H1 (cell line): ENCODE results near the gene HOXB7. TPM values are rescaled to one million over a fixed set of nuclear protein-coding genes. Genes with fewer than 3 reads are reported as not detected.
A peak's percentile ranks its signal among the peaks of the same experiment; 100 is the strongest.

Experiments used
- CTCF ChIA-PET: fragments of 300-600 bp; sonication (Branson Sonifier 250); formaldehyde crosslinking; loops from one replicate; lab custom pipeline; 2021; ENCODE audit not compliant: partially characterized antibody; lab: Charles Lee
- POLR2A ChIA-PET: fragments of 300-600 bp; sonication (Branson Sonifier 250); formaldehyde crosslinking; loops from one replicate; lab custom pipeline; 2021; ENCODE audit warnings: inconsistent platforms; ENCODE audit not compliant: partially characterized antibody; lab: Charles Lee
- DNase-seq, 2 experiments: peaks; one replicate each; pipeline versions ENCODE4 v3.0.0 to v3.0.0-alpha.2; 2010 to 2022; ENCODE audit warnings: low spot score in 2 of 2, low read depth in 1 of 2, mixed read lengths in 1 of 2
- FAIRE-seq: peaks from 2 replicates; lab custom pipeline; 2011; peaks lifted over from hg19 to GRCh38; lab: Jason Lieb, UNC
- H2AFZ ChIP-seq: 2 replicates; pipeline ENCODE4 v1.8.1; 2012; ENCODE audit warnings: low read length, inconsistent platforms
- H2AK5ac ChIP-seq: 2 replicates; pipeline ENCODE4 v1.6.1; 2013; ENCODE audit warnings: low read depth, low read length
- H2BK120ac ChIP-seq: replicated peaks from 2 replicates; pipeline ENCODE3; 2013; ENCODE audit warnings: low read depth, low read length, inconsistent platforms
- H2BK12ac ChIP-seq: 2 replicates; pipeline ENCODE4 v1.6.1; 2013; ENCODE audit warnings: low read depth, low read length
- H2BK15ac ChIP-seq: 2 replicates; pipeline ENCODE4 v1.6.1; 2013; ENCODE audit warnings: low read length
- H2BK20ac ChIP-seq: 2 replicates; pipeline ENCODE4 v1.6.1; 2013; ENCODE audit warnings: low read length
- H2BK5ac ChIP-seq: 2 replicates; pipeline ENCODE4 v1.6.1; 2013; ENCODE audit warnings: low read depth, low read length
- H3K14ac ChIP-seq: 2 replicates; pipeline ENCODE4 v1.6.1; 2013; ENCODE audit warnings: inconsistent platforms; ENCODE audit not compliant: insufficient read length
- H3K18ac ChIP-seq: 2 replicates; pipeline ENCODE4 v1.6.1; 2013; ENCODE audit warnings: low read length; ENCODE audit errors: extremely low read depth
- H3K23ac ChIP-seq: 2 replicates; pipeline ENCODE4 v1.6.1; 2013; ENCODE audit warnings: inconsistent platforms; ENCODE audit not compliant: insufficient read length
- H3K23me2 ChIP-seq: 2 replicates; pipeline ENCODE4 v1.6.1; 2013; ENCODE audit warnings: low read depth, low read length
- H3K27ac ChIP-seq: 2 replicates; pipeline ENCODE4 v1.6.1; 2011; ENCODE audit warnings: low read depth, low read length, inconsistent platforms
- H3K27me3 ChIP-seq, 4 experiments: replicated peaks in 1 of 4; 1 replicate in 1 of 4; 2 replicates in 3 of 4; pipeline versions ENCODE4 v1.6.1 to v1.8.1; 2011 to 2013; ENCODE audit warnings: low read length in 3 of 4, mild to moderate bottlenecking in 3 of 4, inconsistent platforms in 2 of 4, mixed read lengths in 2 of 4, moderate library complexity in 1 of 4; ENCODE audit not compliant: control insufficient read depth in 3 of 4, insufficient read depth in 3 of 4; ENCODE audit errors: extremely low read depth in 1 of 4
- H3K36me3 ChIP-seq, 4 experiments: 2 replicates each; pipeline versions ENCODE4 v1.6.1 to v1.8.1; 2011 to 2013; ENCODE audit warnings: mild to moderate bottlenecking in 4 of 4, low read length in 3 of 4, moderate library complexity in 2 of 4, control low read depth in 1 of 4, inconsistent platforms in 1 of 4; ENCODE audit not compliant: insufficient read depth in 4 of 4, control insufficient read depth in 2 of 4
- H3K4ac ChIP-seq: replicated peaks from 2 replicates; pipeline ENCODE3; 2013; ENCODE audit warnings: low read length, low read depth, mixed read lengths, inconsistent platforms; ENCODE audit not compliant: insufficient read length
- H3K4me1 ChIP-seq, 4 experiments: replicated peaks in 1 of 4; 1 replicate in 1 of 4; 2 replicates in 3 of 4; pipeline versions ENCODE4 v1.6.1 to v1.8.1; 2011 to 2013; ENCODE audit warnings: low read length in 3 of 4, inconsistent platforms in 2 of 4, mixed read lengths in 1 of 4; ENCODE audit not compliant: insufficient read depth in 4 of 4, control insufficient read depth in 3 of 4
- H3K4me2 ChIP-seq, 2 experiments: 2 replicates each; pipeline versions ENCODE4 v1.6.1 to v1.8.1; 2011 to 2013; ENCODE audit warnings: low read depth in 2 of 2, low read length in 2 of 2, control low read depth in 1 of 2, inconsistent platforms in 1 of 2, mild to moderate bottlenecking in 1 of 2; ENCODE audit not compliant: insufficient read depth in 1 of 2
- H3K4me3 ChIP-seq, 4 experiments: fragments of 200-600, 300-600 bp in 1 of 4; sonication (generic), shearing (Covaris generic), sonication (Bioruptor Twin) in 1 of 4; 2 replicates each; pipeline versions ENCODE4 v1.5.1 to v1.8.1; 2011 to 2016; ENCODE audit warnings: low read length in 4 of 4, low read depth in 3 of 4, control low read depth in 2 of 4, inconsistent platforms in 2 of 4, mild to moderate bottlenecking in 2 of 4, mixed read lengths in 1 of 4, moderate library complexity in 1 of 4; ENCODE audit not compliant: insufficient read depth in 2 of 4; ENCODE audit errors: extremely low read depth in 1 of 4
- H3K56ac ChIP-seq: replicated peaks from 2 replicates; pipeline ENCODE3; 2013; ENCODE audit warnings: low read depth, mild to moderate bottlenecking, mixed read lengths, low read length, inconsistent platforms; ENCODE audit not compliant: insufficient read length
- H3K79me1 ChIP-seq: 2 replicates; pipeline ENCODE4 v1.6.1; 2013; ENCODE audit warnings: low read depth, low read length, control low read depth
- H3K79me2 ChIP-seq, 2 experiments: 2 replicates each; pipeline versions ENCODE4 v1.6.1 to v1.8.1; 2012 to 2013; ENCODE audit warnings: low read length in 2 of 2, mild to moderate bottlenecking in 2 of 2, inconsistent platforms in 1 of 2; ENCODE audit not compliant: insufficient read depth in 2 of 2, control insufficient read depth in 1 of 2
- H3K9ac ChIP-seq, 4 experiments: replicated peaks in 1 of 4; 1 replicate in 1 of 4; 2 replicates in 3 of 4; pipeline versions ENCODE4 v1.6.1 to v1.8.1; 2011 to 2013; ENCODE audit warnings: low read depth in 3 of 4, low read length in 3 of 4, control low read depth in 2 of 4, mild to moderate bottlenecking in 2 of 4, moderate library complexity in 2 of 4, inconsistent platforms in 1 of 4; ENCODE audit errors: extremely low read depth in 1 of 4
- H3K9me3 ChIP-seq, 2 experiments: 2 replicates each; pipeline versions ENCODE4 v1.6.1 to v1.8.1; 2012 to 2013; ENCODE audit warnings: mild to moderate bottlenecking in 2 of 2, moderate library complexity in 2 of 2, control low read depth in 1 of 2, inconsistent platforms in 1 of 2, low read depth in 1 of 2, low read length in 1 of 2, mixed read lengths in 1 of 2; ENCODE audit not compliant: insufficient read depth in 2 of 2
- H4K20me1 ChIP-seq, 2 experiments: replicated peaks in 1 of 2; 2 replicates each; pipeline versions ENCODE3 to v1.8.1; 2011 to 2013; ENCODE audit warnings: inconsistent platforms in 2 of 2, low read length in 2 of 2, mild to moderate bottlenecking in 1 of 2; ENCODE audit not compliant: insufficient read depth in 2 of 2, control insufficient read depth in 1 of 2
- H4K5ac ChIP-seq: 2 replicates; pipeline ENCODE4 v1.6.1; 2013; ENCODE audit warnings: low read length, low read depth, mixed read lengths, inconsistent platforms; ENCODE audit not compliant: insufficient read length
- H4K8ac ChIP-seq: 2 replicates; pipeline ENCODE4 v1.8.0; 2013; ENCODE audit warnings: mild to moderate bottlenecking, moderate library complexity, low read length, inconsistent platforms; ENCODE audit not compliant: insufficient read depth; ENCODE audit errors: extremely low read depth
- H4K91ac ChIP-seq: replicated peaks from 2 replicates; pipeline ENCODE3; 2013; ENCODE audit warnings: low read length, mixed read lengths, inconsistent platforms; ENCODE audit not compliant: insufficient read length
- EZH2 ChIP-seq: fragments of 200-600 bp; sonication (generic); IDR thresholded peaks from 2 replicates; pipeline ENCODE4 v1.7.1; 2012; ENCODE audit warnings: low read depth, mild to moderate bottlenecking, moderate library complexity, low read length, inconsistent platforms; ENCODE audit not compliant: severe bottlenecking
- PHF8 ChIP-seq: fragments of 200-600 bp; sonication (generic); conservative IDR thresholded peaks from 2 replicates; pipeline ENCODE4 v1.7.1; 2012; ENCODE audit warnings: low read depth, mild to moderate bottlenecking, inconsistent platforms, low read length, moderate library complexity
- RNF2 ChIP-seq: fragments of 200-900, 300-1000 bp; sonication (generic); IDR thresholded peaks from 2 replicates; pipeline ENCODE4 v1.7.1; 2016; ENCODE audit warnings: borderline replicate concordance, low read depth, mild to moderate bottlenecking, antibody characterized with exemption, low read length; ENCODE audit not compliant: poor library complexity, severe bottlenecking; ENCODE audit errors: missing control alignments
- SIRT6 ChIP-seq: IDR thresholded peaks from one replicate; pipeline ENCODE4 v1.7.1; 2012; ENCODE audit warnings: low read length, inconsistent platforms
- WGBS, 2 experiments: shearing (Covaris generic) in 1 of 2; methylation state at CpG; one replicate each; pipeline versions ENCODE4 v1.1.6 to v1.1.7; 2013 to 2015; ENCODE audit warnings: low lambda C conversion rate in 2 of 2, mixed read lengths in 2 of 2, inconsistent platforms in 1 of 2, low coverage in 1 of 2, missing lambda C conversion rate in 1 of 2; ENCODE audit not compliant: insufficient replicate concordance in 2 of 2, insufficient coverage in 1 of 2, insufficient read length in 1 of 2; ENCODE audit errors: extremely low coverage in 1 of 2, missing lambda C conversion rate in 1 of 2; 5-methylcytosine and 5-hydroxymethylcytosine counted together
- polyA plus RNA-seq, 7 experiments: library from polyadenylated mRNA; depleted of rRNA in 3 of 7; stranded (reverse) in 5 of 7; unstranded in 2 of 7; fragments of >200 nt in 5 of 7; fragments of 200-250 nt in 2 of 7; gene quantifications; 1 replicate in 5 of 7; 2 replicates in 1 of 7; 4 replicates in 1 of 7; pipeline versions ENCODE4 v1.2.1 to v1.2.3, GENCODE V29; 2011 to 2013; ENCODE audit warnings: missing spikeins in 2 of 7, mixed read lengths in 2 of 7
- total RNA-seq: library from RNA; stranded (reverse); fragmentation: NEBNext Ultra II Directional; extraction: Animal tissue kit (Norgen Biotek cat#: 25700); gene quantifications from 2 replicates; pipeline ENCODE4 v1.2.1, GENCODE V29; 2021

HOXB7 gene
- total and polyA plus RNA-seq, 2 of the 8 experiments (the other 6 are each of a cell fraction or from before 2014, with no cell fraction given): not detected

GRCh38 chr17:48567646-48568354 lies 43.0 kb downstream of the HOXB7 start:
- no peak overlapping the region for H3K4ac ChIP-seq
- no peak for DNase-seq
- no peak overlapping the region for H3K4me2 ChIP-seq
- peak overlapping the region; percentile 38; the same call in 1 of the 2 replicates for H3K18ac ChIP-seq
- WGBS, 2 experiments: 5% methylated on average over 2 of the region's 2 CpGs; no CpG with 5 or more reads in 1 of the 2 experiments
- H3K79me1 ChIP-seq: no peaks in the 10 kb centered on the region
- TF ChIP-seq EZH2: peak; percentile 38
- TF ChIP-seq RNF2: peak; percentile 78
- TF ChIP-seq PHF8: no peak
- TF ChIP-seq SIRT6: no peak
- TF ChIP-seq, all 59 proteins: peak for 2
- Histone ChIP-seq H2AFZ (no peak overlapping the region), H2AK5ac (no peak overlapping the region), H2BK15ac (no peak overlapping the region), H3K9me3 (no peaks in the 10 kb centered on the region), H4K8ac (no peak overlapping the region), H3K23ac (no peak overlapping the region), H2BK5ac (no peak overlapping the region), H4K5ac (no peak overlapping the region), H4K20me1 (peaks cover 7 to 45% of the 10 kb centered on the region in 2 experiments), H3K56ac (no peak overlapping the region), H4K91ac (no peak overlapping the region), H3K27ac (no peak overlapping the region), H3K79me2 (no peaks in the 10 kb centered on the region), H3K4me3 (no peak overlapping the region), H3K23me2 (peaks cover 4% of the 10 kb centered on the region; the same call in 1 of the 2 replicates), H2BK12ac (0 out of 2 replicates have a peak overlapping the region, but pooled peaks have one; percentile 71), H2BK120ac (no peak overlapping the region), H2BK20ac (0 out of 2 replicates have a peak overlapping the region, but pooled peaks have one; percentile 80), H3K4me1 (peaks cover 0 to 7% (median 4%) of the 10 kb centered on the region in 4 experiments; a peak in 5 of 7 replicates), H3K36me3 (no peaks in the 10 kb centered on the region; a peak in 1 of 8 replicates), H3K9ac (no peak overlapping the region), H3K27me3 (peaks cover 99 to 100% (median 100%) of the 10 kb centered on the region in 4 experiments), H3K14ac (no peak overlapping the region)
- ChIA-PET CTCF (interaction anchor here (0.6 to 4.8 kb wide), 11 partner anchors 11 to 369 kb away, joined by 3 to 32 read pairs (median 4); partner anchors contain the start of genes HOXB4 and HOXB5), POLR2A (interaction anchor here (1.2 to 1.4 kb wide), 2 partner anchors 11 to 47 kb away, joined by 3 to 4 read pairs; no protein-coding TSS in a partner anchor)
- no peak for FAIRE-seq
